HepG2 (cell line): ENCODE results near the gene PEX3. TPM values are rescaled to one million over a fixed set of nuclear protein-coding genes. Genes with fewer than 3 reads are reported as not detected.
A peak's percentile ranks its signal among the peaks of the same experiment; 100 is the strongest.

Source experiments
- CCDC6 ChIP-seq: sonication (generic); formaldehyde crosslinking; IDR thresholded peaks from 2 replicates; pipeline ENCODE4 v1.8.1; 2022; ENCODE audit warnings: mild to moderate bottlenecking, missing genetic modification reagents, moderate library complexity
- EHMT2 ChIP-seq: fragments of 200-600 bp; sonication (generic); IDR thresholded peaks from 2 replicates; pipeline ENCODE4 v1.7.0; 2017; ENCODE audit warnings: antibody characterized with exemption, low read depth, low read length, borderline replicate concordance
- HNF4A ChIP-seq: sonication (generic); formaldehyde crosslinking; IDR thresholded peaks from 2 replicates; pipeline ENCODE4 v1.4.0; 2020; ENCODE audit warnings: missing genetic modification reagents
- MEIS2 ChIP-seq: sonication (generic); formaldehyde crosslinking; IDR thresholded peaks from 2 replicates; pipeline ENCODE4 v1.9.0; 2021; ENCODE audit warnings: mild to moderate bottlenecking, missing genetic modification reagents
- NFE2L2 ChIP-seq: fragments of 150-350 bp; IDR thresholded peaks from 2 replicates; pipeline ENCODE4 v1.6.1; 2014; ENCODE audit warnings: low read length
- NPAS2 ChIP-seq: sonication (generic); formaldehyde crosslinking; IDR thresholded peaks from 2 replicates; pipeline ENCODE4 v1.8.0; 2022; ENCODE audit warnings: mild to moderate bottlenecking, missing genetic modification reagents, borderline replicate concordance
- PHF20 ChIP-seq: sonication (generic); formaldehyde crosslinking; IDR thresholded peaks from 2 replicates; pipeline ENCODE4 v1.5.0; 2020; ENCODE audit warnings: mild to moderate bottlenecking, missing genetic modification reagents
- POLR2AphosphoS5 ChIP-seq: IDR thresholded peaks from 2 replicates; pipeline ENCODE4 v1.6.1; 2012; ENCODE audit warnings: low read depth, low read length
- PRDM4 ChIP-seq: sonication (generic); formaldehyde crosslinking; IDR thresholded peaks from 2 replicates; pipeline ENCODE4 v1.9.0; 2021; ENCODE audit warnings: missing genetic modification reagents, borderline replicate concordance
- RAD21 ChIP-seq: fragments of 450-650 bp; formaldehyde crosslinking; IDR thresholded peaks from 2 replicates; pipeline ENCODE4 v1.5.0; 2020; ENCODE audit warnings: mild to moderate bottlenecking
- RARA ChIP-seq: IDR thresholded peaks from 2 replicates; pipeline ENCODE4 v1.6.1; 2016; ENCODE audit warnings: missing genetic modification reagents, missing compliant biosample characterization
- SATB2 ChIP-seq: sonication (generic); formaldehyde crosslinking; IDR thresholded peaks from 2 replicates; pipeline ENCODE4 v1.5.0; 2020; ENCODE audit warnings: missing genetic modification reagents
- TAF1 ChIP-seq: sonication (generic); formaldehyde crosslinking; IDR thresholded peaks from 2 replicates; pipeline ENCODE4 v1.4.0; 2020; ENCODE audit warnings: missing genetic modification reagents
- TEAD2 ChIP-seq: sonication (generic); formaldehyde crosslinking; IDR thresholded peaks from 2 replicates; pipeline ENCODE4 v1.9.0; 2021; ENCODE audit warnings: missing genetic modification reagents
- TOPORS ChIP-seq: sonication (generic); formaldehyde crosslinking; IDR thresholded peaks from 2 replicates; pipeline ENCODE4 v1.8.0; 2023; ENCODE audit warnings: mild to moderate bottlenecking, missing genetic modification reagents
- XRCC5 ChIP-seq: fragments of 200-400 bp; formaldehyde crosslinking; optimal IDR thresholded peaks from 2 replicates; pipeline ENCODE3; 2017; ENCODE audit warnings: mild to moderate bottlenecking, low read length
- ZBTB37 ChIP-seq: sonication (generic); formaldehyde crosslinking; IDR thresholded peaks from 2 replicates; pipeline ENCODE4 v1.4.0; 2020; ENCODE audit warnings: mild to moderate bottlenecking, missing genetic modification reagents
- ZFY ChIP-seq: sonication (generic); formaldehyde crosslinking; IDR thresholded peaks from 2 replicates; pipeline ENCODE4 v1.4.0; 2020; ENCODE audit warnings: missing genetic modification reagents
- ZNF430 ChIP-seq: sonication (generic); formaldehyde crosslinking; IDR thresholded peaks from 2 replicates; pipeline ENCODE4 v1.9.0; 2021; ENCODE audit warnings: mild to moderate bottlenecking, missing genetic modification reagents
- ZNF530 ChIP-seq: sonication (generic); formaldehyde crosslinking; IDR thresholded peaks from 2 replicates; pipeline ENCODE4 v1.5.0; 2020; ENCODE audit warnings: low read depth, mild to moderate bottlenecking, missing genetic modification reagents
- ZNF563 ChIP-seq: sonication (generic); formaldehyde crosslinking; IDR thresholded peaks from 2 replicates; pipeline ENCODE4 v1.8.0; 2022; ENCODE audit warnings: mild to moderate bottlenecking, moderate library complexity, missing genetic modification reagents
- ZNF616 ChIP-seq: sonication (generic); formaldehyde crosslinking; IDR thresholded peaks from 2 replicates; pipeline ENCODE4 v1.5.0; 2020; ENCODE audit warnings: low read depth, mild to moderate bottlenecking, missing genetic modification reagents
- ZNF780A ChIP-seq: sonication (generic); formaldehyde crosslinking; IDR thresholded peaks from 2 replicates; pipeline ENCODE4 v1.8.0; 2022; ENCODE audit warnings: mild to moderate bottlenecking, missing genetic modification reagents, moderate library complexity
- ZSCAN21 ChIP-seq: sonication (generic); formaldehyde crosslinking; IDR thresholded peaks from 2 replicates; pipeline ENCODE4 v1.8.0; 2022; ENCODE audit warnings: mild to moderate bottlenecking, missing genetic modification reagents, moderate library complexity, borderline replicate concordance
- polyA plus RNA-seq, 8 experiments: library from polyadenylated mRNA; depleted of rRNA in 3 of 8; stranded (reverse) in 7 of 8; unstranded in 1 of 8; fragments of >200 nt; fragmentation: Illumina TruSeq in 4 of 8; extraction: Trizol in 4 of 8; gene quantifications; 2 replicates each; pipeline versions ENCODE4 v1.2.1 to v1.2.3, GENCODE V29; 2011 to 2016; ENCODE audit warnings: low read depth in 4 of 8, missing spikeins in 1 of 8, mixed read lengths in 1 of 8; ENCODE audit not compliant: insufficient read depth in 1 of 8
- total RNA-seq, 5 experiments: library from RNA; depleted of rRNA; stranded (reverse); fragments of >200 nt; fragmentation: Illumina TruSeq; extraction: Trizol; gene quantifications; 2 replicates each; pipeline ENCODE4 v1.2.3, GENCODE V29; 2016; ENCODE audit warnings: low read depth in 1 of 5
- TF ChIP-seq, protein P1 (sequence below): IDR thresholded peaks from 2 replicates; pipeline ENCODE4 v1.6.1; 2016; ENCODE audit warnings: missing biosample characterization, missing genetic modification reagents, low read depth
- TF ChIP-seq, protein P2 (sequence below): sonication (generic); formaldehyde crosslinking; IDR thresholded peaks from 2 replicates; pipeline ENCODE4 v1.5.0; 2020; ENCODE audit warnings: mild to moderate bottlenecking, missing genetic modification reagents

PEX3 gene
- total and polyA plus RNA-seq, 2 of the 13 experiments (the other 11 are each of a cell fraction or from before 2014, with no cell fraction given), result 30.9 to 40.8 TPM

DNA sequence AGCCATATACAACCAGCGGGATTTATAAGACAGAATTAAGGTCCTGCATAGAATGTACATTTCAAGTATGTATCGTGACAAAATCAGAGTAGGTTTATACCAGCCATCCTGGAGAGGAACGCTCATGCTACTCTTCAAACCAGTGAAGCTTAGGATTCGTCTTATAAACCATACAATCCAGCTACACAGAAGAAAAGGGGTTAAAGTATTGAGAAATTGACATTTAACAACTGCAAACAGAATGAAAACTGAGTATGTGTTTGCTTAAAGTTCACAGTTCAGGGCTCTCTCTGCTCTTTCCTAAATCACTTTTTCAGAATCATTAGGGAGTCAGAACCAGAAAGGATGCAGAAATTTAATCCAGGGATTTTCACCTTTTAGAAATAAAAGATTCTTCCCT lies 18.0 kb upstream of the PEX3 start (continued):
- no peak for TF ChIP-seq XRCC5
- no peak for TF ChIP-seq ZNF530 (CRISPR knock-in tag)
- TF ChIP-seq ZBTB37 (CRISPR knock-in tag), result no peak
- no peak for TF ChIP-seq SATB2 (CRISPR knock-in tag)
- TF ChIP-seq TAF1 (CRISPR knock-in tag), result no peak
- TF ChIP-seq MEIS2 (CRISPR knock-in tag), result no peak
- no peak for TF ChIP-seq ZNF780A
- no peak for TF ChIP-seq ZNF430 (CRISPR knock-in tag)
- no peak for TF ChIP-seq CCDC6
- TF ChIP-seq EHMT2, result no peak
- no peak for TF ChIP-seq POLR2AphosphoS5
- TF ChIP-seq, protein P1, sequence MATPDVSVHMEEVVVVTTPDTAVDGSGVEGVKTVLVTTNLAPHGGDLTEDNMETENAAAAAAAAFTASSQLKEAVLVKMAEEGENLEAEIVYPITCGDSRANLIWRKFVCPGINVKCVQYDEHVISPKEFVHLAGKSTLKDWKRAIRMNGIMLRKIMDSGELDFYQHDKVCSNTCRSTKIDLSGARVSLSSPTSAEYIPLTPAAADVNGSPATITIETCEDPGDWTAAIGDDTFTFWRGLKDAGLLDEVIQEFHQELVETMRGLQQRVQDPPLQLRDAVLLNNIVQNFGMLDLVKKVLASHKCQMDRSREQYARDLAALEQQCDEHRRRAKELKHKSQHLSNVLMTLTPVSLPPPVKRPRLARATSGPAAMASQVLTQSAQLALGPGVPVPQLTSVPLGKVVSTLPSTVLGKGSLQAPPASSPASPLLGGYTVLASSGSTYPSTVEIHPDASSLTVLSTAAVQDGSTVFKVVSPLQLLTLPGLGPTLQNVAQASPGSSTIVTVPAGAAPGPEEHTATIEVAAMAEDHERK, result no peak
- peak; percentile 51; the same call in 1 of the 2 replicates for TF ChIP-seq RARA (CRISPR knock-in tag)
- TF ChIP-seq, protein P2, sequence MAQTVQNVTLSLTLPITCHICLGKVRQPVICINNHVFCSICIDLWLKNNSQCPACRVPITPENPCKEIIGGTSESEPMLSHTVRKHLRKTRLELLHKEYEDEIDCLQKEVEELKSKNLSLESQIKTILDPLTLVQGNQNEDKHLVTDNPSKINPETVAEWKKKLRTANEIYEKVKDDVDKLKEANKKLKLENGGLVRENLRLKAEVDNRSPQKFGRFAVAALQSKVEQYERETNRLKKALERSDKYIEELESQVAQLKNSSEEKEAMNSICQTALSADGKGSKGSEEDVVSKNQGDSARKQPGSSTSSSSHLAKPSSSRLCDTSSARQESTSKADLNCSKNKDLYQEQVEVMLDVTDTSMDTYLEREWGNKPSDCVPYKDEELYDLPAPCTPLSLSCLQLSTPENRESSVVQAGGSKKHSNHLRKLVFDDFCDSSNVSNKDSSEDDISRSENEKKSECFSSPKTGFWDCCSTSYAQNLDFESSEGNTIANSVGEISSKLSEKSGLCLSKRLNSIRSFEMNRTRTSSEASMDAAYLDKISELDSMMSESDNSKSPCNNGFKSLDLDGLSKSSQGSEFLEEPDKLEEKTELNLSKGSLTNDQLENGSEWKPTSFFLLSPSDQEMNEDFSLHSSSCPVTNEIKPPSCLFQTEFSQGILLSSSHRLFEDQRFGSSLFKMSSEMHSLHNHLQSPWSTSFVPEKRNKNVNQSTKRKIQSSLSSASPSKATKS (CRISPR knock-in tag), result no peak
- TF ChIP-seq RAD21 (CRISPR knock-in tag), result 0 out of 2 replicates have a peak, but pooled peaks have one; percentile 32
- TF ChIP-seq TOPORS, result 0 out of 2 replicates have a peak, but pooled peaks have one; percentile 24
- TF ChIP-seq PHF20 (CRISPR knock-in tag), result no peak
- TF ChIP-seq HNF4A (CRISPR knock-in tag), result peak; percentile 90
- no peak for TF ChIP-seq NPAS2
- no peak for TF ChIP-seq ZNF616 (CRISPR knock-in tag)
- TF ChIP-seq TEAD2 (CRISPR knock-in tag), result no peak
- TF ChIP-seq ZNF563, result no peak
- TF ChIP-seq NFE2L2, result no peak
- TF ChIP-seq PRDM4, result no peak
- TF ChIP-seq ZSCAN21 (CRISPR knock-in tag), result no peak
- no peak for TF ChIP-seq ZFY (CRISPR knock-in tag)
